Fibroblast of the conjunctiva (primary cell): ENCODE data around the gene AGRN.

Source experiments
- DNase-seq: peaks from one replicate; pipeline ENCODE4 v3.0.0-alpha.2; 2010; ENCODE audit warnings: low read depth

The AGRN gene

DNA sequence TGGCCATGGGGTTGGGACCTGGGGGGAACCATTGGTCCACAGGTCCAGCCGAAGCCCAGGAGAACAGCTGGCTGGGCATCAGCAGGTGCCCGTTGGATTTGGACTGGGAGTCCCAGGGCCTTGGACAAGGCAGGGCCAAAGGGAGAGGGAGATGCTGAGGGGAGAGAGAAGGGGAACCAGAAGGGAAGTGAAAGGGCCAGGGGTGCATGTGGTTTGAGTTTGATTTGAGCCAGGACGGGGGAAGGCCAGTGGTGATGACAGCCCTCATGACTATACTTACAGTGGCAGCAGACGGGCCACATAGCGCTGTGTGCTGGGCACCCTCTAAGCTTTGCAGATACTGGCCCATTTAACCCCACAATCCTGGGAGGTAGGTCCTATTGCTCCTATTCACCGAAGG lies 18.8 kb downstream of the AGRN start:
- no peak for DNase-seq

DNA sequence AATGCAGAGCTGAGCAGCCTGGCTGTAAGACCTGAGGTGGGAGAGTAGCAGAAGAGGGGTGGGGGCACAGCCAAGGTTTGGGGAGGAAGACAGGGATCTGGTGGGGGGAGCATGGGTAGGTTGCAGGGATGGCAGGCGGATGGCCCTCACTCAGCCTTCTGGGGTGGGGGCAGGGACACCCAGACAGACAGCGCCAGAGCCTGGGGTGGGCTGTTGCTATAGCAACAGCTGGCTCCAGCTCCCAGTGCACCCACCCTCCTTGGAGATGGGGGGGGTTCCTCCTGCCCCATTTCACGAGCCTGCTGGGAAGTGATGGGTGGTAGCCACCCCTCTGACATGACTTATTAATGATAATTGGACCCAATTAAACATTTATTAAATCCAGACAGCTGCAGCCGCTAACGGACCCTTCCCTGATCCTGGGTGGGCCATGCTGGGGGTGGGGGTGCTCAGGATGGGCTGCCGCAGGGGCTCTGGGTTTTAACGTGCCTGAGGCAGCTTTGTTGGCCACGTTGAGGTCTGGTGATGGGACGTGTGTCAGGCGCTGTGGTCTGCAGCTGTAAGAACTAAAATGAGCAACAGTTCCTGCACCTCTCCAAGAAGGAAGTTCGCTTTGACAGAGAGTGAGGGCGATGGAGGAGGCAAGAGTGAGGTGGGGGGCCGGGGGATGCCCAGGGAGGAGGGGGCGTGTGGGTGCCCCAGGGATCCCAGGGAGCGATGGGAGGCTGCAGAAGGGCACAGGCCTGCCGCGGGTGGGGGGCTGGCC lies 19.4 kb downstream of the AGRN start:
- DNase-seq: no peak

DNA sequence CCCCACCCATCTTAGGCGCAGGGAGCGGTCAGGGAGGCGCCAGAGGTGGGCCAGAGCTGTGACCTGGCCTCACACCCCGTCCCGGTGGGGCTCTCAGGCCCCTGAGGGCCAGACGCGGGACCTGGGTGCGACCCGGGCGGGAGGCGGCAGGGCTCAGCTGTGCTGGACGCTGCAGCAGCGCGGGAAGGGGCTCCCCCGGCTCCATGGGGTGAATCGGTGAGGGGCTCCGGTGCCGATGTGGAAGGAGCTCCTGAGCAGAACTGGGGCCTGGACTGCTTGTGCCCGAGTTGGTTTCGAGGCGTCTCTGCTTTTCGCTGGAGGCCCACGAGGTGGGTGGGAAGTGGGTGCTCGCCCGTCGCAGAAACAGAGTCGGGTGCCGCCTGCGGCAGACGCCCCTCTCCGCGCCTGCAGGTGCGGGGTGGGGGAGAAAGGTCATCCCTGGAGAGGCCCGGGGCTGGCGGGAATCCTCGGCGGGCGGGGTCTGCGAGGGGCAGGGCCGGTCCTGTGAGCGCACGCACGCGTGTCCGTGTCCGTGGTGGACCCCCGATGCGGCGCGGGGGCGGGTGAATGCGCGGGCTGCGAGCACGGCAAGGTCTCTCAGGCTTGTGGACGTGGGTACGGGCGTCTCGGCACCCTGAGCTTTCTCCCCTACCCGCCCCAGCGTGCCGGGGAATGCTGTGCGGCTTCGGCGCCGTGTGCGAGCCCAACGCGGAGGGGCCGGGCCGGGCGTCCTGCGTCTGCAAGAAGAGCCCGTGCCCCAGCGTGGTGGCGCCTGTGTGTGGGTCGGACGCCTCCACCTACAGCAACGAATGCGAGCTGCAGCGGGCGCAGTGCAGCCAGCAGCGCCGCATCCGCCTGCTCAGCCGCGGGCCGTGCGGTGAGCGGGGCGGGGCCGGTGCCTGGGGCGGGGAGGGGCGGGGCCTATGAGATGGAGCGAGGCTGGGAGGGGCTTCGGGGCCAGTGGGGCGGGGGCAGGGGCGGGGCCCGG lies 20.4 kb downstream of the AGRN start:
- DNase-seq: peak; percentile 47

DNA sequence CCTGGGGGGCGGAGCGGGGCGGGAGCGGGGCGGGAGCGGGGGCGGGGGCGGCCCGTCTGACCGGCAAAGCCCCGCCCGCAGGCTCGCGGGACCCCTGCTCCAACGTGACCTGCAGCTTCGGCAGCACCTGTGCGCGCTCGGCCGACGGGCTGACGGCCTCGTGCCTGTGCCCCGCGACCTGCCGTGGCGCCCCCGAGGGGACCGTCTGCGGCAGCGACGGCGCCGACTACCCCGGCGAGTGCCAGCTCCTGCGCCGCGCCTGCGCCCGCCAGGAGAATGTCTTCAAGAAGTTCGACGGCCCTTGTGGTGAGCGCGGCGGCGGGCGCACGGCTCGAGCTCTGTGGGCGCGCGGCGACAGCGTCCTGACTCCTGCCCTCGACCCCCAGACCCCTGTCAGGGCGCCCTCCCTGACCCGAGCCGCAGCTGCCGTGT lies 21.2 kb downstream of the AGRN start:
- DNase-seq: no peak

DNA sequence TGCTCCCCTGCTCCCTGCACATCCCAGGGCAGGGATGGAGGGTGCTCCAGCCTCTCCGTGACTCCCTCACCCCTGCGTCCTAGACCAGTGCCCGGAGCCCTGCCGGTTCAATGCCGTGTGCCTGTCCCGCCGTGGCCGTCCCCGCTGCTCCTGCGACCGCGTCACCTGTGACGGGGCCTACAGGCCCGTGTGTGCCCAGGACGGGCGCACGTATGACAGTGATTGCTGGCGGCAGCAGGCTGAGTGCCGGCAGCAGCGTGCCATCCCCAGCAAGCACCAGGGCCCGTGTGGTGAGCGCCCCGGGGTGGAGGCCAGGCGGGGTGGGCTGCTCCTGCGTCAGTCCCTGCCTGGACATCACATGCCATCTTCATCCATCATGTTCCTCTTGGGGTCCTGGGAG lies 22.0 kb downstream of the AGRN start:
- DNase-seq: no peak

DNA sequence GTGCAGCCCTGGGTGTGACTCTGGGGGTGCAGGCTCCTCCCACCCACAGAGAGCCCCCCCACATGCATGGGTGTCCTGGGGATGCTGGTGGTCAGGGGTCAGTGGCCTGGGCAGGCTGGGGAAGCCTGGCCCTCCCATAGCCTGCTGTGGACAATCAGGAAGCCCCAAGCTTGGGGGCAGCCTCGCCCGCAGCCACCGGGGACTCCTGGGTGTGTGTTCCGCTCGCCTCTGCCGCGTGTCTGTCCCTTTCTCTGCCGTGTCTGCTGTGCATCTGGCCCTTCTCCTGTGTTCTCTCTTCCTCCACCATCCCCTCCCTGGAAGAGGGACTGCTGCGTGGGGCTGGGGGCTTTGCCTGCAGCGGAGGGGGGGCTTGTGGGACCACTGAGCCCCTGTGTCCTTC lies 22.9 kb downstream of the AGRN start:
- DNase-seq: no peak

DNA sequence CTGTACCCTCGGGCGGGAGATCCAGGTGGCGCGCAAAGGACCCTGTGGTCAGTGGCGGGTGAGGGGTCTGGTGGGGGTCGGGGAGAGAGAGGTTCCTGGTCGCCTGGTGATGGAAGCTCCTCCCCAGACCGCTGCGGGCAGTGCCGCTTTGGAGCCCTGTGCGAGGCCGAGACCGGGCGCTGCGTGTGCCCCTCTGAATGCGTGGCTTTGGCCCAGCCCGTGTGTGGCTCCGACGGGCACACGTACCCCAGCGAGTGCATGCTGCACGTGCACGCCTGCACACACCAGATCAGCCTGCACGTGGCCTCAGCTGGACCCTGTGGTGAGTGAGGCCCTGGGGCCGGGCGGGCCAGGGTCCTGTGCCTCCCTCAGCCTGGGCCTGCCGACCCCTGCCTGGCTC lies 23.5 kb downstream of the AGRN start:
- DNase-seq: no peak

DNA sequence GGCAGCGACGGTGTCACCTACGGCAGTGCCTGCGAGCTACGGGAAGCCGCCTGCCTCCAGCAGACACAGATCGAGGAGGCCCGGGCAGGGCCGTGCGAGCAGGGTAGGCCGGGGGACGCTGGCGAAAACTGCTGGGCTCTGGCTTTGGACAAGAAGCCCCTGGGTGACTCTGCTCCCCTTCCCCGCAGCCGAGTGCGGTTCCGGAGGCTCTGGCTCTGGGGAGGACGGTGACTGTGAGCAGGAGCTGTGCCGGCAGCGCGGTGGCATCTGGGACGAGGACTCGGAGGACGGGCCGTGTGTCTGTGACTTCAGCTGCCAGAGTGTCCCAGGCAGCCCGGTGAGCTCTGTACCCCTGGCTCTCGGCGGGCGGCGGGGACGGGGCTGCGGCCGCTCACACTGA lies 24.0 kb downstream of the AGRN start:
- no peak for DNase-seq

DNA sequence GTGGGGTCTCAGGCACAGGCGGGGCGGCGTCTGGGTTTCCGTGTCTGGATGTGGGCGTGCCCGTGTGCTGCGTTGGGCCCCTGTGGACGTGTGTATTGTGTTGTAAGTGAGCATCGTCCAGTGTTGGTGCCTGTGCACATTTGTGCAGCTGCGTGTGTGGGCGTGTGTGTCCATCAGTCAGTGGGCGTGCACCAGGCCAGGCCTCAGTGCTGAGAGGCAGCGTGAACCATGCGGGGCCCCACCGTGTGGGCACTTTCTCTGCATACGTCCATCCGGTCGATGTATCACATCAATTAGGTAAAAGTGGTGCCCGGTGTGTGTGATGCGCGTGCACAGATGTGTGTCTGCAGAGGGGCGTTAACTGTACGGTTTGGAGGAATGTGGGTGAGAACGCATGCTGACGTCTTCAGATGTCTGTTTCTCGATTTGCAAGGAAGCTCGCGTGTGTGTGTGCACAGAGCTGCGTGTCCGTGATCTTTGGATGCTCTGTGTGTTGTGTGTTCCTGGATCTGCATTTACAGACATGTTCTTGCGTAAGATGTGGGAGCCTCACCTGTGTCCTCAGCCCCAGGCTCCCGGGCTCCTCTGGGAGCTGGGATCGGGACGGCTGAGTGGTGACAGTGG lies 24.6 kb downstream of the AGRN start:
- DNase-seq: no peak

DNA sequence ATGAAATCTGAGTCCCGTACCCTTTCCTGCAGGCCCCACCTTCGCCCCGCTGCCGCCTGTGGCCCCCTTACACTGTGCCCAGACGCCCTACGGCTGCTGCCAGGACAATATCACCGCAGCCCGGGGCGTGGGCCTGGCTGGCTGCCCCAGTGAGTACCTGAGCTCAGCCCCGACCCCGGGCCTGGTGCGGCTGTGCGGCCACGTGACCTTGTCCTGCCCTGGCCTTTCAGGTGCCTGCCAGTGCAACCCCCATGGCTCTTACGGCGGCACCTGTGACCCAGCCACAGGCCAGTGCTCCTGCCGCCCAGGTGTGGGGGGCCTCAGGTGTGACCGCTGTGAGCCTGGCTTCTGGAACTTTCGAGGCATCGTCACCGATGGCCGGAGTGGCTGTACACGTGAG lies 25.2 kb downstream of the AGRN start:
- DNase-seq: no peak

DNA sequence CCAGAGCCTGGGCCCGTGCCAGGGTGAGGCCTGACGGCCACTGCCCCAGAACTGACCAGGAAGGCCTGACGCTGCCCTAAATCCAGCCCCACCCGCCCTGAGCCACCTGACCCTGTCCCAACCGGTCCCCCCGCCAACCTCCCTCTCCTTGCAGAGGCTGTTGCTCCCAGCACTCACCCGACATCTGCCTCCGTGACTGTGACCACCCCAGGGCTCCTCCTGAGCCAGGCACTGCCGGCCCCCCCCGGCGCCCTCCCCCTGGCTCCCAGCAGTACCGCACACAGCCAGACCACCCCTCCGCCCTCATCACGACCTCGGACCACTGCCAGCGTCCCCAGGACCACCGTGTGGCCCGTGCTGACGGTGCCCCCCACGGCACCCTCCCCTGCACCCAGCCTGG lies 26.3 kb downstream of the AGRN start:
- DNase-seq: no peak

DNA sequence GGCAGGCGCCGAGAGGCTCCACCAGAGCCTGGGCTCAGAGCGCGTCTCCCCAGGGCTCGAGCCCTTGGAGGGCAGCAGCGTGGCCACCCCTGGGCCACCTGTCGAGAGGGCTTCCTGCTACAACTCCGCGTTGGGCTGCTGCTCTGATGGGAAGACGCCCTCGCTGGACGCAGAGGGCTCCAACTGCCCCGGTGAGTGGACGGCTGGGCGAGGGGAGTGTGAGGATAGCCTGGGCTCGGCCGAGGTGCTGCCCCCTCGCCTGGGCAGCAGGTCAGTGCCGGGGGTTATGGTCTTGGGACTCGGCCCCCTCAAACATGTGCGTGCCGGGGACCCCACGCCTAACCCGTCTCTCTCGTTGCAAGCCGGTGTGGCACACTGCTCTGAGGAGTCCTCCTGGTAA lies 26.8 kb downstream of the AGRN start:
- DNase-seq: no peak

DNA sequence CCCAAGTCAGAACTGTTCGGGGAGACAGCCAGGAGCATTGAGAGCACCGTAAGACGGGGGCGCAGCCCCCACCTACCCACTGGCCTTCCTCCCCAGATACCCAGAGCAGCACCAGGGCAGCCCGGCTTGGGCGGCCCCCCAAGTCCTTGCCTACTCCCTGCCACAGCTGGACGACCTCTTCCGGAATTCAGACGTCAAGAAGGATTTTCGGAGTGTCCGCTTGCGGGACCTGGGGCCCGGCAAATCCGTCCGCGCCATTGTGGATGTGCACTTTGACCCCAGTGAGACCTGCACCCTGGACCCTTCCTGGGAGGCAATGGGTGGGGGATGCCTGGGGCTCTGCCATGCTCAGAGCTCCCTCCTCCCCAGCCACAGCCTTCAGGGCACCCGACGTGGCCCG lies 27.5 kb downstream of the AGRN start:
- DNase-seq: no peak

DNA sequence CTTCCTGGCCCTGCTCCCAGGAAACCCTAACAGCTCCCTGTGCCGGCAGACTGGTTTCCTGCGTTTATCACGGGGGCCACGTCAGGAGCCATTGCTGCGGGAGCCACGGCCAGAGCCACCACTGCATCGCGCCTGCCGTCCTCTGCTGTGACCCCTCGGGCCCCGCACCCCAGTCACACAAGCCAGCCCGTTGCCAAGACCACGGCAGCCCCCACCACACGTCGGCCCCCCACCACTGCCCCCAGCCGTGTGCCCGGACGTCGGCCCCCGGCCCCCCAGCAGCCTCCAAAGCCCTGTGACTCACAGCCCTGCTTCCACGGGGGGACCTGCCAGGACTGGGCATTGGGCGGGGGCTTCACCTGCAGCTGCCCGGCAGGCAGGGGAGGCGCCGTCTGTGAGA lies 28.0 kb downstream of the AGRN start:
- no peak for DNase-seq

DNA sequence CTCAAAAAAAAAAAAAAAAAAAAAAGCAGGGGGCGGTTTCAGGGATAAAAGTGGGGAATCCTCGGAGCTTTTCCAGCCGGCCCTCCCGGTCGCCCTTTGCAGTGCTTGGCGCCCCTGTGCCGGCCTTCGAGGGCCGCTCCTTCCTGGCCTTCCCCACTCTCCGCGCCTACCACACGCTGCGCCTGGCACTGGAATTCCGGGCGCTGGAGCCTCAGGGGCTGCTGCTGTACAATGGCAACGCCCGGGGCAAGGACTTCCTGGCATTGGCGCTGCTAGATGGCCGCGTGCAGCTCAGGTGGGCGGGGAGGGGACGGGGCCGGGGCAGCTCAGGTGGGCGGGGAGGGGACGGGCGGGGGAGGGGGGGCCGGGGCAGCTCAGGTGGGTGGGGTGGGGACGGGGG lies 28.8 kb downstream of the AGRN start:
- DNase-seq: no peak

DNA sequence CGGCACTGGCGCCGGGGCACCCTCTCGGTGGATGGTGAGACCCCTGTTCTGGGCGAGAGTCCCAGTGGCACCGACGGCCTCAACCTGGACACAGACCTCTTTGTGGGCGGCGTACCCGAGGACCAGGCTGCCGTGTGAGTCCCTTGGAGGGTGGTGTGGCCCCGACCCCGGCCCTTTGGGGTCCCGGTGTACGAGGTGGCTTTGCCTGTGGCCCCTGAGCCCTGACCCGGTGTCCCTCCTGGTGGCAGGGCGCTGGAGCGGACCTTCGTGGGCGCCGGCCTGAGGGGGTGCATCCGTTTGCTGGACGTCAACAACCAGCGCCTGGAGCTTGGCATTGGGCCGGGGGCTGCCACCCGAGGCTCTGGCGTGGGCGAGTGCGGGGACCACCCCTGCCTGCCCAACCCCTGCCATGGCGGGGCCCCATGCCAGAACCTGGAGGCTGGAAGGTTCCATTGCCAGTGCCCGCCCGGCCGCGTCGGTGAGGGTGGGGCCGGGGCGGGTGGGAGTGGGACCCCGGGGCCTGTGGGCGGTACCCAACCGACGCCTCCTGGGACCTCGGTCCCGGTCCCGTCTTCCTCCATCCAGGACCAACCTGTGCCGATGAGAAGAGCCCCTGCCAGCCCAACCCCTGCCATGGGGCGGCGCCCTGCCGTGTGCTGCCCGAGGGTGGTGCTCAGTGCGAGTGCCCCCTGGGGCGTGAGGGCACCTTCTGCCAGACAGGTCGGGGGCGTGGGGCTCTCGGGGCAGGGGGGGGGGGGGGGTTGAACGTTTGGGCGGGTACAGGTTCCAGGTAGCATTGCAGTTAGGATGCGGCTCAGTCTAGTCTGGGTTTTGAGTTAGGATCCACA lies 29.6 kb downstream of the AGRN start:
- no peak for DNase-seq

DNA sequence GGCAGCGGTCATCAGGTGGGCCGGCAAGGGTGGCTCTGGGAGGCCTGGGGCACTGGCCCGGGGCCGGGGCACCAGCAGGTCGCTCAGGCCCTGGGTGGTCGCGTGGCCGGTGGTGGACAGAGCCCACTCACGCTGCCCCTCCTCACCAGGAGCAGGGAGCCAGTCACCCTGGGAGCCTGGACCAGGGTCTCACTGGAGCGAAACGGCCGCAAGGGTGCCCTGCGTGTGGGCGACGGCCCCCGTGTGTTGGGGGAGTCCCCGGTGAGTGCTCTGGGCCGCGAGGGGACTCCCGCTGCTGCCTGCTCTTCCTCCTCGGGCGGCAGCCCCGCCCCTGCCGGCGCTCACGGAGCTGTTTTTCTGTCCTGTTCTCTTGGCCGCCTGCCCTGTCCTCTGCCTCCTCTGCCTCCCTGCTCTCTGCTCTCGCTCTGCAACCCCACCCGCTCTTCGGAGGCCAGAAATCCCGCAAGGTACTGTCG lies 30.7 kb downstream of the AGRN start:
- no peak for DNase-seq

DNA sequence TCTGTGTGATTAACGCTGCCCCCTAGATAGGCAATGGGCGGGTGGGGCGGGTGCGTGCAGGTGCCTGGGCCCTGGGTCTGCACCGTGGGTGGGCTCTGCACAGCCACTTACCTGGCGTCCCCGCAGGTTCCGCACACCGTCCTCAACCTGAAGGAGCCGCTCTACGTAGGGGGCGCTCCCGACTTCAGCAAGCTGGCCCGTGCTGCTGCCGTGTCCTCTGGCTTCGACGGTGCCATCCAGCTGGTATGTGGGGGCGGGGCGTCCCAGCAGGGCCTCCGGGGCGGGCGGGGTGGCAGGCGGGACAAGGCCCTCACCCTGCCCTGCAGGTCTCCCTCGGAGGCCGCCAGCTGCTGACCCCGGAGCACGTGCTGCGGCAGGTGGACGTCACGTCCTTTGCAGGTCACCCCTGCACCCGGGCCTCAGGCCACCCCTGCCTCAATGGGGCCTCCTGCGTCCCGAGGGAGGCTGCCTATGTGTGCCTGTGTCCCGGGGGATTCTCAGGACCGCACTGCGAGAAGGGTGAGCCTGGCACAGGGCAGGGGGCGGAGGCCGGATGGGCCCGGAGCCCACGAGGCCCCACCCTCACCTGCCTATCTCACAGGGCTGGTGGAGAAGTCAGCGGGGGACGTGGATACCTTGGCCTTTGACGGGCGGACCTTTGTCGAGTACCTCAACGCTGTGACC lies 31.3 kb downstream of the AGRN start:
- no peak for DNase-seq

DNA sequence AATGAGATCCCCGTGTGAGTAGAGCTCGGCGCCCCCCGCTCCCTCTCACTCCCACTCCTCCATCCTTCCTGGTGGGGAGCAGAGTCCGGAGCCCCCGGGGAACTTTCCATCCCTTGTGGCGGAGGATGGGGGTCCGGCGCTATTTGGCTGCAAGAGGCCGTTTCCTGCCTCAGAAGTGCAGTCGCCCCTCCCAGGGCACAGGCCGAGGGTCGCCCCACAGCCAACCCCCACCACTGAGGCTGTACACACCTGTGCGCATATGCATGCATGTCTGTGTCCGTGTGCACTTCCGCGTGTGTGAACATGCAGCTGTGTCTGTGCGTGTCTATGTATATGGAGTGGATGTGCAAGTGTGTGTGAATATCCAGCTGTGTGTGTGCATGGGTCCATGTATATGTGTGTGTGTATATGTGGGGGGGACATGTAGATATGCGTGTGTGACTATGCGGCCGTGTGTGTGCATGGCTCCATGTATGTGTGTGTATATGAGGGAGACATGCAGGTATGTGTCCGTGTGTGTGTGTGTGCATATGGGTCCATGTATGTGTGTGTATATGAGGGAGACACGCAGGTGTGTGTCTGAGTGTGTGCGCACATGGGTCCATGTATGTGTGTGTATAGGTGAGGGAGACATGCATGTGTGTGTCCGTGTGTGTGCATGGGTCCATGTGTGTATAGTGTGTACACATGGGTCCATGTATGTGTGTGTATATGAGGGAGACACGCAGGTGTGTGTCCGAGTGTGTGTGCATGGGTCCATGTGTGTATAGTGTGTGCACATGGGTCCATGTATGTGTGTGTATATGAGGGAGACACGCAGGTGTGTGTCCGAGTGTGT lies 32.3 kb downstream of the AGRN start:
- no peak for DNase-seq

DNA sequence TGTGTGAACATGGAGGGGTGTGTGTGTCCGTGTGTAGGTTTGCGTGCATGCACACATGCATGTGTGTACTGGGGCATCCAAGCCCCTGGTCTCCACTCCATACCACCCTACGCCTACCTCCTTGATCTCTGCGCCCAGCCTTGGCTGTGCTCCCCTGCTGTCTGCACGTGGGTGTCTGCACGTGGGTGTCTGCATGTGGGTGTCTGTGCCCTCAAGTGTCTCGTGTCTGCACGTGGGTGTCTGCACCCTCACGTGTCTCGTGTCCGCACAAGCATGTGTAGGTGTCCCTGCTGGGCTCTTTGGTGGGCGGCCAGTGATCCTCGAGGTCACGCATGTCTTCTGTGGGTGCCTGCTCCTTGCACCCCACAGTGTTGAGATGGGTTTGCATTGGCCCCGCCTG lies 33.1 kb downstream of the AGRN start:
- DNase-seq: no peak
